Thyroid gland (tissue), 4 donors: ENCODE data around the gene ATRAID.

Source experiments
- POLR2A ChIP-seq, 2 donors: fragments of 450-650 bp; IDR thresholded peaks; one replicate each; pipeline ENCODE4 v1.6.1; 2017; ENCODE audit warnings: antibody characterized with exemption in 2 of 2, mild to moderate bottlenecking in 2 of 2, moderate library complexity in 1 of 2
- TF ChIP-seq, protein P1 (sequence below), 6 experiments: fragments of 200-600 bp in 3 of 6; fragments of 450-650 bp in 3 of 6; sonication (generic) in 3 of 6; IDR thresholded peaks; one replicate each; pipeline ENCODE4 v1.5.1; 2016 to 2019; ENCODE audit warnings: antibody characterized with exemption in 6 of 6, mild to moderate bottlenecking in 2 of 6, inconsistent platforms in 1 of 6, moderate library complexity in 1 of 6

DNA sequence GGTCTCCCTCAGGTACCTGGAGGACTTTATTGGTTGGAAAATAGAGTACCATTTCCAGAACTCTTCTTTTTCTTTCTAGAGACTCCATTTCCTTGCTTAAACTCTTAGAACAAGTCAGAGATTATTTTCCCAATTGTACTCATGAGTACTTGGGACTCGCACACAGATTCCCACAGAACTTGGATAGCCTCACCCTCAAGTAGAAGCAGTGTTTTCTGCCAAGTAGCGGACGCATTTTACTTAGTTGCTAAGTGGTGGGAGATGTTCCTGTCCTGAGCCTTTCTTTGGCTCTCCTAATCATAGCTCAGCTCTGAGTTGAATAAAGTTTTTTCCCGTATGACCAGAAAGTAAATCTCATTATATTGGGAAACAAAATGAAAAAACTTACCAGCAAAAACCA, 33.8 kb downstream of the ATRAID start:
- TF ChIP-seq, protein P1, sequence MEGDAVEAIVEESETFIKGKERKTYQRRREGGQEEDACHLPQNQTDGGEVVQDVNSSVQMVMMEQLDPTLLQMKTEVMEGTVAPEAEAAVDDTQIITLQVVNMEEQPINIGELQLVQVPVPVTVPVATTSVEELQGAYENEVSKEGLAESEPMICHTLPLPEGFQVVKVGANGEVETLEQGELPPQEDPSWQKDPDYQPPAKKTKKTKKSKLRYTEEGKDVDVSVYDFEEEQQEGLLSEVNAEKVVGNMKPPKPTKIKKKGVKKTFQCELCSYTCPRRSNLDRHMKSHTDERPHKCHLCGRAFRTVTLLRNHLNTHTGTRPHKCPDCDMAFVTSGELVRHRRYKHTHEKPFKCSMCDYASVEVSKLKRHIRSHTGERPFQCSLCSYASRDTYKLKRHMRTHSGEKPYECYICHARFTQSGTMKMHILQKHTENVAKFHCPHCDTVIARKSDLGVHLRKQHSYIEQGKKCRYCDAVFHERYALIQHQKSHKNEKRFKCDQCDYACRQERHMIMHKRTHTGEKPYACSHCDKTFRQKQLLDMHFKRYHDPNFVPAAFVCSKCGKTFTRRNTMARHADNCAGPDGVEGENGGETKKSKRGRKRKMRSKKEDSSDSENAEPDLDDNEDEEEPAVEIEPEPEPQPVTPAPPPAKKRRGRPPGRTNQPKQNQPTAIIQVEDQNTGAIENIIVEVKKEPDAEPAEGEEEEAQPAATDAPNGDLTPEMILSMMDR (IDR thresholded peaks at IDR 0.05), result no peak
- no peak for TF ChIP-seq POLR2A (IDR thresholded peaks at IDR 0.05)
